GM19463 (cell line): ENCODE results near the gene C1orf87.
"Not testable (repeated sequence)": the region's sequence is repeated elsewhere in the genome, so short reads cannot be mapped to it uniquely, and the experiment has no call there.

Experiments used
- ATAC-seq: cut with Tn5 transposase; IDR thresholded peaks from one replicate; pipeline ENCODE4 v1.9.1; 2021; ENCODE audit warnings: mild to moderate bottlenecking, moderate library complexity; ENCODE audit not compliant: unreplicated experiment

Gene C1orf87

GRCh38 chr1:59997479-59998115 lies 76.0 kb downstream of the C1orf87 start:
- no peak for ATAC-seq

- ATAC-seq = no peak
Measured at GRCh38 chr1:59994302-59995198, 79.0 kb downstream of the C1orf87 start.

GRCh38 chr1:59992040-59992820 lies 81.3 kb downstream of the C1orf87 start:
- ATAC-seq = no peak

GRCh38 chr1:59990470-59990869 lies 83.1 kb downstream of the C1orf87 start:
- ATAC-seq = no peak

- ATAC-seq = no peak
Measured at GRCh38 chr1:59986516-59987310, 86.9 kb downstream of the C1orf87 start.

- ATAC-seq = no peak
Measured at GRCh38 chr1:59985911-59986515, 87.6 kb downstream of the C1orf87 start.

GRCh38 chr1:59979666-59980065 lies 93.9 kb downstream of the C1orf87 start:
- ATAC-seq = no peak

GRCh38 chr1:59978511-59978910 lies 95.1 kb downstream of the C1orf87 start:
- ATAC-seq = no peak

- no peak for ATAC-seq
Measured at GRCh38 chr1:59978026-59978425, 95.5 kb downstream of the C1orf87 start.

GRCh38 chr1:59977075-59977410 lies 96.5 kb downstream of the C1orf87 start:
- no peak for ATAC-seq

- no peak for ATAC-seq
Measured at GRCh38 chr1:59976194-59977074, 97.1 kb downstream of the C1orf87 start.

- no peak for ATAC-seq
Measured at GRCh38 chr1:59973719-59974118, 99.9 kb downstream of the C1orf87 start.

GRCh38 chr1:59972216-59972927 lies 101.2 kb downstream of the C1orf87 start:
- no peak for ATAC-seq

- peak; percentile 77 for ATAC-seq
Measured at GRCh38 chr1:59971464-59971911, 102.1 kb downstream of the C1orf87 start.

GRCh38 chr1:59969542-59970175 lies 103.9 kb downstream of the C1orf87 start:
- ATAC-seq = not testable (repeated sequence)

- ATAC-seq = not testable (repeated sequence)
Measured at GRCh38 chr1:59968746-59969145, 104.8 kb downstream of the C1orf87 start.

- no peak for ATAC-seq
Measured at GRCh38 chr1:59967780-59968179, 105.8 kb downstream of the C1orf87 start.

GRCh38 chr1:59967141-59967697 lies 106.4 kb downstream of the C1orf87 start:
- ATAC-seq = no peak
